HG03469 (cell line): ENCODE measurements around the gene KCNQ1.

Source experiments
- ATAC-seq: cut with Tn5 transposase; IDR thresholded peaks from one replicate; pipeline ENCODE4 v1.9.1; 2021; ENCODE audit warnings: mild to moderate bottlenecking, moderate library complexity, moderate number of reproducible peaks; ENCODE audit not compliant: unreplicated experiment

Gene KCNQ1

DNA sequence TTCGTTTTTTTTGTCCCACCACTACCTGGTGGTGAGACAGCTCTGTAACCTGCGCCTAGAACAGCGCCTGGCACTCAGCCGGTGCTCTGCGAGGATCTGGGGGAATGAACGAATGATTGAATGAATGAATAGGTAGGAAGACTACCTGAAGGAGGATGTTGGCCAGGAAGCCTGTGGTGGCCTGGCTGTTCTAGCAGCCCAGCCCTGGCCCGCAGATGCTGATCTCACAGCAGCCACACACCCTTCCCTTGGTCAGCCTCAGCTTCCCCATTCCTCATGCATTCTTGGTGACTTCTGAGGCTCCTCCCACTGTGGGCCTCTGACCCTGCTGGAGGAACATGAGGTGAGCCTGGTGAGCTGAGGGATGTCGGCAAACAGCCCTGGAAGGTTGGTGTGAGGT lies 4.2 kb upstream of the KCNQ1 start:
- no peak for ATAC-seq

DNA sequence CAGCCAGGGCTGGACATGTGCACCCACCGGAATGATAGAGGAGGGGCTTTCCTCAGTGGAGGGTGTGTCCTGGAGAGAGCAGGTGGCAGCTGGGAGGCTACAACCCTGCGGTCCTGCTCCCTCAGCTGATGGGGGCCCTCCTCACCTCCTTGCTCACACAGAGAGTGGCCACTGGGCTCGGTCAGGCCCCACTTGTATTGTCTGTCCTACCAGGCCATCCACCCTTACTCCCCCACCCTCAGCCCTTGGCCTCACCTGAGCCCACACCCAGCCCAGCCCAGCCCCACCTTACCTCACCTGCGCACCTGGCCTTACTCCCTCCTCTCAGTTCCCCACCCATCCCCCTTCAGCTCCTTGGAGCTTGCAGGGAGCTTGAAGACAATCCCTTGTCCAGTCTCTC lies 3.6 kb upstream of the KCNQ1 start:
- ATAC-seq: no peak

DNA sequence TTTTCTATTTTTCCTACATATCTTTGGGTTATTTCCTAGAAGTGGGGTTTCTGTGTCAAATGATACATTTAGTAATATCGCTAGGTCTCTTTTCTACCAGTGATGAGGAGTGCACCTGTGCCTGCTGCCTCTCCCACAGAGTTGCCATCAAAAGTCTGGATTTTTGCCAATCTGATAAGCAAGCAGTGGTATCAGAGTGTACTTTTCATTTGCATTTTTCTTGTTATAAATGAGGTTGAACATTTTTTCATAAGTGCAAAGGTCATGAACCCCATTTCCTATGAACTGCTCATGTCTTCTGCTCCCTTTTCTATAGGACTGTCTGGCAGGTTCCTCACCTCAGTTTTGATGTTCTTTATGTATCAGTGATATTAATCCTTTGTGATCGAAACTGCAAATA lies 2.2 kb upstream of the KCNQ1 start:
- no peak for ATAC-seq

DNA sequence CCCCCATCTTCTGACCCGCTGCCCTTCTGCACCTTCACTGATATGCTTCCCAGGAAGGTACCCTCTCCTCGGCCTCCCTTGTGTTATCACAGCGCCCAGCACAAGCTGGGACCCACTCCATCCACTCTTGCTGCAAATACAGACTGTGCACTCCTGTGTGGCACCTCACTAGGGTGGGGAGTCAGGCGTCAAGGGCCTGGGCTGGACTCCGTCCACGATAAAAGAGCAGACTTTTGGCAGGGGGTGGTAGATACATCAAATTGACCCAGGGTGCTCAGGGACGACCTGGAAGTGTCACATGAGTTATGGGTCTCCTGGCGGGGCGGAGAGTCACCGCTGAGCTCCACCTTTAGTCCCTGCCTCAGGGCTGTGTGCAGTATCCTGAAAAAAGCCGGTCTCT lies 1.4 kb upstream of the KCNQ1 start:
- ATAC-seq: no peak

DNA sequence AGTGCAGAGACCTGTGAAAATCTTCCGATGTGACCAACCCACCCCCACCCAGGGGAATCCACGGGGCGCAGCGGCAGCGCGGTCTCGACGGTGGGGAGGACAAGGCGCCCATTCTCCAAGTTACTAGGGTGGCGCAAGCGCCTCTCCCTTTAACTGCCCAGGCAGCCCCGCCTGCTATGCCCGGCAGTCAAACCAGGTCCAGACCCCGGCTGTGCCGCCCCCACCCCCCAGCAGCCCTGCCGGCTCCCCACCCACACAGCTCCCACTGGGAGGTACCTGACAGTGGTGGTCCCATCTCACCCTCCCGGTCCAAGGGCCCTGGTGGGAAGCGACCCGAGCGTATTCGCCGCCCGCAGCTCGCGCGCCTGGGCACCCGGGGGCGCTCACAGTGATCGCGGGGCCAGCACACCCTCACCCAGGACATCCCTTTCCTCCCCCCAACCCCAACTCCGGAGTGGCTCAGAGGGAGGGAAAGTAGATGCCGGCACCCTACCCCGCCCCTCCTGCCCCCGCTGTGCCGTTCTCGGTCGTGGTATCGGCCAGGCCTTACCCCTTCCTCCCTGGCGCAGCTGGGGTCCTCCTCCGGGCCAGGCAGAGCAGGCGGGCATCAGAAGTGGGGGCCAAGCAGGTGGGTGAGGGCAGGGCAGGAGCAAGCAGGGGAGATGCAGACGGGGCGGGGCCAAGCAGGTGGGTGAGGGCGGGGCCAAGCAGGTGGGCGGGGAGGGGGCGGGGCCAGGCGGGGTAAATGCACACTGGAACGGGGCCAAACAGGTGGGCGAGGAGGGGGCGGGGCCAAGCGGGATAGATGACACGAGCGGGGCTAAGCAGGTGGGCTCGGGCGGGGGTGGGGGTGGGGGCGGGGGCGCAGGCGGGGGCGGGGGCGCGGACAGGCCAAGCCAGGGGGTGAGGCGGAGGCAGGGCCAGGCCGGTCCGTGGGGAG lies 657 bp upstream of the KCNQ1 start, which contains the start of gene TRPM5:
TRPM5 (minus strand) TSS at position 634 of the 940 bp plus-strand sequence. CDS start 21,478 bp downstream, outside the sequence.
- ATAC-seq: no peak

DNA sequence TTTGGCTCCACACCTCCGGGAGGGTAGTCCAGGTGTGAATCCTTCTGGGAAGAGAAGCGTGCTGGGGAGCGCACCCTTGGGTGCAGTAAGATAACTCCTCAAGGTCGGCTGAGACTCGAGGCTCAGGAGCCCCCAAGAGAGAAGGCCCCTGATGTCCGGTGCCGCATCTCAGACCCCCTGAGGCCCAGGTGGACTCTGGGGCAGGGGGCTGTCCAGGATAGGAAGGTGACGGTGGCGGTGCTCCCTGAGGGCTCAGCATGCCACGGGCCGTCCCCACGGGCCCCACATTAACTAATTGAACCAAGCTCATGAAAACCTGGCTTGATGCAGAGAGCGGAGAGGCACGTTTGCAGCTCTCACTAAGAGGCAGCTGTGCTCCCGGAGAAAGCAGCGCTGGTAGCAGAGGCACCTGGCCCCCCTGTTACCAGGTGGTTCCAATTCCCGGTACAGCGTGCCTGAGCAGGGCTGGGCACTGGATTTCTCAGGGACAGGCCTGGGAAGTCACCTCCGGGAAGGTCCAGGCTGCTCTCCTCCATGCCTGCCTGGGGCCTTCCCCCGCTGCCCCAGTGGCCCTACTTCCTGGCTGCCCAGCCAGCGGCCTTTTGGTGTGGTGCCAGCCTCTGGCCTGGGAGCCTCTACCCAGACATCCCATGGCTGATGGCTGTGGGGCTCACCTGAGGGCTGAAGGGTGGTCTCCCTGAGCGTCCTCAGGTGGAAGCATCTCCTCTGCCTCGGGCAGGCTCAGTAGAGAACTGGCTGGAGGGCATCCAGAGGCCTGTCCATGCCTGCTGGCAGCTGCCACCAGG lies 1.1 kb downstream of the KCNQ1 start:
- ATAC-seq: no peak

DNA sequence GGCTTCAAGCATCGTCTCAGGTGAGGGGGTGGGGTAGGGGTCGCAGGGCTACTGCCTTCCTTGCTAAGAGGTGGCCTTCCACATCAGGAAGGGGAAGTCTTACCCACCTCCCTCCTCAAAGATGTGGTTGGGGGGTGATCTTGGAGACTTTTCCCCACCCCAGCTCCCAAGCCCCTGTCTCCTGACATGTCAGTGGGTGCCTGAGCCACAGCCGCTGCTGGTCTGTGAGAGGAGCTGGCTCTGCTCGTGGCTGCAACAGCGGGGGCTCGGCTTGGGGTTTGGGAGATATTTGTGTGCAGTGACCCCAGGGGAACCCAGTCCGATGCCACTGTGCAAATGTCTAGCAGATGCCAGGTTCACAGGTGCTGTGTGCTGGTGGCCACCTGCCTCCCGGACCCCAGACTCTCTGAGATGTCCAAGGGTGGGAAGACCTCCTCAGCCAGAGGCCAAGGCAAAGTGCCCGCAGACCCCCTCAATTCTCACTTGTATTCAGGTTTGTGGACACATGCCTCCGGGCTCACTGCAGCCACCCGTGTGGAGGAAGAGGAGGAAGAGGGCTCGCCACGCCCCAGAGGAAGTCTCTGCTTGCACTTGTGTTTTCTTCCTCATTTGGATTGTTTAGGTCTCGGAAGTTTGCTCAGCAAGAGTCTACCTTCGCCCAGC lies 1.9 kb downstream of the KCNQ1 start:
- ATAC-seq: no peak

DNA sequence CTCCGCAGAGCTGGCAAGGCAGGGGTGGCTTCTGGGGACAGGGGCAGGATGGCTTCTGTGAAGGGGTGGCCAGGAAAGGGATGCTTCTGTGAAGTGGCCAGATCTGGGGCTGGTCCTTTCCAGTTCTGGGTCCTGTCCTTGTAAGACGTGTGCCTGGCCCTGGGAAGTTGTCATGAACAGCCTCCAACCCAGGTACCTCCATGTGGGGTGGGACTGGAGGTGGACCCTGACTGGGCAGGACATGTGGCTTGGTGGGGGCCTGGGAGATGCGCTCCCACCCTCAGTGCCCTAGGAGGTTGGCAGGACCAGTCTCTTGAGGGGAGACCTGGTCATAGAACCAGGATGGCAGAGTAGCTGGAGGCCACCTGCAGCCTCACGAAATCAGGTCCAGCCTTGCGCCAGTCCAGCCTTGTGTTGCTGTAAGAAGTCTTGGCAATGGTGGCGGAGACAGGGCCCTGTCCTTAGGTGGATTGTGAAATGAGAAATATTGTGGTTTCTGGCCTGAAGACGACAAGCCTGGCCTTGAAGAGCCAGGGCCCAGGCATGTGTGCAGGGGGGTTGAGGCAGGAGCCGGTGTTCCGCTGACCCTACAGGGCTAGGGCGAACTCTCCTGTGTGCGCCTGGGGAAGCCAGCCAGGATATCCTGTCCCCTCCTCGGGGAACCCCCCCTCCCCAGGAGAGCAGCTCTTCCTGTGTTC lies 2.6 kb downstream of the KCNQ1 start:
- ATAC-seq: no peak

DNA sequence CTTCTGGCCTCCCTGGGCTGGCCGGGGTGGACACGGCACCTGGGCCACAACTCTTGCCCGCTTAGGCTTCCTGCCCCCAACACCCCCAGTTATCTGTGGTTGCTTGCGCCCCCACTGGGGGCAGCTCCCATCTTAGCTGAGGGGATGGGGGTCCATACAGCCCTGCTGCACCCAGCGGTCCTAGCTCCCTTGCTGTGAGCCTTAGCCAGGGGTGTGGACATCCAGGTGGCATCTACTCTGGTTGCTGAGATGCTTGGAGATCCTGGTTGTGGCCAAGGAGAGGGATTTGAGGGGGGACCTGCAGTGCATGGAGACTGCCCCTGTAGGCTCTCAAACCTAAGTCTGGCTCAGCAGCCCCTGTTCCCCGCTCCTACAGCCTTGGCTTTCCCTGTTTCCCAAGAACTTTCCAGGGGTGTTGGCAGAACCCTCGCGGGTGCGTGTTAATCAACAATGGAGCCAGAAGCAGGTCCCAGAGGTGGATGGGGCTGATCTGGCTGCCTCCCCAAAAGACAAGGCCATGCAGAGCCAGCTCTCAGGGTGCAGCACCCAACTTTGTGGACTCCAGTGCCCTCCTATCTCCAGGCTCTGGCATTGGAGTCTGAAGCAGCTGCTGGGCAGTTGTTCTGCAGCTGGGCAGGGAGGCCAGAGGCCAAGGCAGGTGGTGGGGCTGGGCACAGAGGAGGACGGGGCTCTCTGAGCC lies 3.3 kb downstream of the KCNQ1 start:
- ATAC-seq: no peak

DNA sequence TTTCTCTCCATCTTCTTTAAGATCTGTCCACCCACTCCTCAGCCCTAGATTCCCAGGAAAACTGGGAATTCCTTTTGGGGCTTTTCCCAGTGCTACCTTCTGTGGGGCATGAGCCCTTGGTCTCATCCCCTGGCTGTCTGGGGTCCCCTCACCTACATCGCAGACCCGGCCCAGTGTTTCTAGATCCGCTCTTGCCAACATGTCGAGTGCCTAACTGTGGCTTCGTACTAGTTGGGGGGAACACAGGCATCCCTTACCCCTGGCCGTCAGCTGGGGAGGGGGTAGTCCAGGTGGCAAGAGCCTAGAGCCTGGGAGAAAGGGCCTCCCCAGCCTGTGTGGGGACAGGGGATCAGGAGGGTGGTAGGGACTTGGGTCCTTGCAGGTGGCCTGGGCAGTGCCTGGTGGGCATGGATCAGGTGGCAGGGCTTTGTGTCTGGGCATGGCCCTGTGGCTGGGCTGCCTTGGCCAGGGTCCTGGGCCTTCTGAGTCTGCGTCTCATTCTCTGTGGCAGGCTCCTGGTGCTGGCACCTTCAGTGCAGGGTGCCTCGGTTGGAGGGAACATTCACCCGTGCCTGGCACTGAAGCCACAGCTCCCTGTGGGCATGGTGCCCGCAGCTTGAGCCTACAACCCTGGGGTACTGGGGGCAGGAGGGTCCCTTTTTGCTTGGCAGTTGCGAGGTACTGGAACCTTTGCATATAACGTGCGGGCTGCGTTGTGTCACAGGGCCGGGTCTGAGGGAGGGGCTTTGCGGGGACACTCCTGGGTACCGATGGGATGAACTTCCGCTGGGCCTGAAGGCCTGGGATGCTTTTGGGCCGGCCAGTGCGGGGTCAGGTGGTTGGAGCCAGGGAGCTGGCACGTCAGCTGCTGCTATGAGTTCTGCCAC lies 4.1 kb downstream of the KCNQ1 start:
- ATAC-seq: no peak

DNA sequence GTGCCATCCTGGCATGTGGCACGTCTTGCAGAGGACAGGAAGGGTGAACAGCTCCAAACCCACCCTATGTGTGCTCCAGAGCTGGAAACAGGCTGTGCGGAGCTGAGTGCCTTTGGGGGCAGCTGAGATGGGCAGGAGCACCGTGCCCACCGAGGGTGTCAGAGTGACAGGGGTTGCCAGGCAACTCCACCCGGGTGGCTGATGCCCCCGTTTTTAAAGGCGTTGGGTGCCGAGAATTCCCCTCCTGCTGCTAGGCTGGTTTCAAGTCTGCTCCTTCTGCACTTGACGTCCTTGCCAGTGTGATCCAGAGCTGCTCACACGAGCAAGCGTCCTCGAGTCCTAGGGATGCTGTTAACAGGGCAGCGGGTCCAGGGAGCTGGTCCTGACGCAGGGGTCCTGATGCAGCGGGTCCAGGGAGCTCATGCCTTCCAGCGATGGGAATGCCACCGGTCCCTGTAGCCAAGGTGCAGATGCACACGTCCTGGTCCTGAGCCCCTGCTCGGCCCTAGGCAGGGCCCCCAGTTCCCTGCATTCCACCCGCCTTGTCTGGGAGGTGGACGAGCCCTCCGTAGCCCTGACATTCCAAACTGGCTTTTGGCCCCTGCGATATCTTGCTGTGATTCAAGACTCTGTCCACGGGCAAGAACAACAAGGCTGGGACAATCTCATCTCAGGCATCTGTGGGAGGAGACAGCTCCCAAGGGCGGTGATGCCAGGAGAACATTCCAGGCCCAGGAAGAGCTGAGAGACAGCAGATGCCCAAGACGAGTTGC lies 4.9 kb downstream of the KCNQ1 start:
- ATAC-seq: no peak

DNA sequence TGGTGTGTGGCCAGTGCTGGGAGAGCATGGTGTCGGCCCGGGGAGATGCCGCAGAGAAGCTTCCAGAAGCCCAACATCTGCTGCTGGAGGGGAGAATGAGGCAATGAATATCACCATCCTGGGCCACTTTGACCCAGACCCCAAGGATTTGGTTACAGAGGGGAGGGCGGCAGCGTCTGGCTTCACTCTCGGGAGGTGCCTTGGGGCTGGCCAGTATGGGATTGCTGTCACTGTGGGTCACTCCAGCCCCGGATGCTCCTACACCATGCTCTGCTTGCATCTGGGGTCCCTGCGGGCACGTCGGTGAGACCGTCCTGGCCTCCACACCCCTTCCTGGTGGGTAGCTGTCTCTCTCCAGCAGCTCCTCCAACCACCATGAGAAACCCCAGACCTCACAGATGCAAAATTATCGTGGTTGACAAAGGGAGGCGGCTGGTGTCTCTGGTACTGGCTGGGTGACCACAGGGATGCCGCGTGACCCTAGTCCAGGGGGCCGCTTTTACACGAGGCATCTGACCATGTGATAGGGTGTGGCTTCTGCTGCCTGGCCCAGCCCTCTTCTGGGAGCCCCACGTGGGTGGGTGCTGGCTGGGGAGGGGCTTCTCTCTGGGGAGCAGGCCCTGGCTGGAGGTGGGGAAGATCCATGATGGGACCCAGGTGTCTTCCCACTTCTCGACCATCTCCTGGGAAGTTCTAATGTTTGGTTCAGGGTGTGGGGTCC lies 5.7 kb downstream of the KCNQ1 start:
- no peak for ATAC-seq

DNA sequence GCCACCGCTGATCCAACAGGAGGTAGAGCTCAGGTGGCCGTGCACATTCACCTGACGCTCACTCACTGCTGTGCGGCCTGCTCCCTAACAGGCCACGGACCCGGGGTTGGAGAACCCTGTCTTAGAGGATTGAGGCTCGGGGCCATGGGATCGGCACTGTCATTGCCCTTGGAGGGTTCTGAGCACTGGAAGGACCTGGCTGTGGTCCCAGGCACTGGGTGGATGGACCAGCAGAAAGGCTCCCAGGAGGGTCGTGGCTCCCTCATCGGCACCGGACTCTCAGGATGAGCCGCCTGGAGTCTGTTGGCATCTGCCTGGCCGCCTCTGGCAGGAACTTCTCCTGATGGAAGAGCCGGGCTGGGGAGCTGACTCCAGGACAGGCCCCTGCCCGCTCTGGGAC lies 6.5 kb downstream of the KCNQ1 start:
- ATAC-seq: no peak

DNA sequence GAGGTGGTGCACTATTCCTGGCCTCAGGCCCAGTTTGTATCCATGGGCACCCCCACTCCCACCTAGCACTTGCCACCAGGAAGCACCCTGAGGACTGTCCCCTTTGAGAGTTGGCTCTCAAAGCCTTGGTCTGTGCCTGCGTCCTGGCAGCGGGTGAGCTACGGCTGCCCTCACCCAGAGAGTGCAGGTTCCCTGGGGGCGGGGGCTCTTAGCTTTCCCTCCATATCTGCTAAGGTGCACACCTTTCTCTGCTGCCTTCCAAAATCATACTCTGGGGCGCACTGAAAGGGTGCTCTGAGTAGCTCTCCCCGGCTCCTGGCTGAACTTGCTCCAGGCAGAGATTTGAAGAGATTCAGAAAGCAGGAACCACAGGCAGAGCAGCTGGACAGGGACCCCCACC lies 7.1 kb downstream of the KCNQ1 start:
- no peak for ATAC-seq

DNA sequence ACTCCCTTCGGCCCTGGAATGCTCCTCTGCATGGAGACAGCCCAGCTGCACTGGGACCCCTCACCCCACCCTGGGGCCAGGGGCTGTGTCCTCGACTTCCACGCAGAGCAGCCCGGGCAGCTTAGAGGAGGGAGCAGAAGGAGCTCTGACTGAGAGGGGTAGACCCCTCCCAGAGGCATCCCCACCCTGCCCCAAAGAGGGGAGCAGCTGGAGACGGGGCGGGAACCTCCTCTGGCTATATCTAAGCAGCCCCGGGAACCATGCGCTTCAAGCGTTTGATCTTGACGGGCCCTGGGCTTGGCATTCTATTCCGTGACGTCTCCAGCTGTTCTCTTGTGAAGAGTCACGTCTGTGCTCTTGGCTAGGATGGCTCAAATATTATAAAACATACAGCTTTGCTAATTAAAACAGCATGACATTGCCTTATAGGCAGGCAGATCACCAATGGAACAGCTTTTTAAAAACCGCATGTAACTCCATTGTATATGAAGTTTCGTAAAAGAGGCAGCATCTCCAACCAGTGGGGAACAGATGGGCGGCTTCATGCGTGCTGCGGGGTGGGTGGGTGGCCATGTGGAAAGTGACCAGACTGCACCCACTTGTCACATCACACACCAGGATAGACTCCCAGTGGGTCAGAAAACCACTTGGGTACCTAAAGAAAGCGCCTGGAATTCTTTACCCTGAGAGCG lies 7.7 kb downstream of the KCNQ1 start:
- ATAC-seq: no peak

DNA sequence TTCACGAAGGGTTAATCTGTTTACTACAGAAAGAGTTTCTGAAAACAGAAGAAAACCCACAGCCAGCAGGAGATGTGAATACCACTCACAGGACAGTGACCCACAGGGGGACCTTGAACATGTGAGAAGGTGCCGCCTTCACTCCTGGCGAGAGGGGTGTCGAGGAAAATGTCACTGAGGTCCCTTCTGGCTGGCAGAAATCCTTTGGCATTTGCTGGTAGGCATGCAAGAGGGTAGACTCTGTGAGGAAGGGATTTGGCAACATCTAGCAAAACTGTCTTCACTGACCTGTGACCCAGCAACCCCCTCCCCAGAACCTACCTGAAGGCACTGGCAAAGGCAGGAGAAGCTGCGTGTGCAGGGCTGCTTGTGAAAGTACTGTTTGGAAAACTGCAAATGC lies 8.6 kb downstream of the KCNQ1 start:
- ATAC-seq: no peak

DNA sequence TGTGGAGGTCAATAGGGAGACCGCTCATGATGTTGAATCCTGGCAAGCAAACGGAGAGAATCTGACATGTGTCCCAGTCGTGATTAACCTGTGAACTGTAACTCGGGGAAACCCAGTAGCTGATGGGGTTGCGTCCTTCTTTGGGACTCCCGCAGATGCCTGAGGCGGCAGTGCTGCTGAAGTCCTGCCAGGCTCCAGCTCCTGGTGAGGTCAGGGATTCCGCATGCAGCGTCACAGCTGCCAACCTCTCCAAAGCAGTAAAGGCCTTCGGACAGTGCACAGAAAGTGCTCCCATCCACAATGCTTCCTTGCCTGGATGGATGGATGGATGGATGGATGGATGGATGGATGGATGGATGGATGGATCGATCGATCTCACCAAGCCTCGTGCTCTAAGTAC lies 13.5 kb downstream of the KCNQ1 start:
- ATAC-seq: no peak
